Glutamatergic neuron (in vitro differentiated cells): ENCODE measurements around the gene CLK3. TPM values are rescaled to one million over a fixed set of nuclear protein-coding genes. Genes with fewer than 3 reads are reported as not detected.

Experiments used
- DNase-seq: peaks from one replicate; pipeline ENCODE4 v3.0.0; 2022
- H3K27ac Mint-ChIP-seq: one replicate; pipeline ENCODE4 v1.8.0; 2020; ENCODE audit warnings: mild to moderate bottlenecking, mixed read lengths, inconsistent platforms; ENCODE audit not compliant: unreplicated experiment
- H3K27me3 Mint-ChIP-seq: one replicate; pipeline ENCODE4 v1.8.0; 2020; ENCODE audit warnings: mild to moderate bottlenecking, moderate library complexity, mixed read lengths, inconsistent platforms; ENCODE audit not compliant: unreplicated experiment
- H3K36me3 Mint-ChIP-seq: one replicate; pipeline ENCODE4 v1.8.0; 2020; ENCODE audit warnings: mild to moderate bottlenecking, mixed read lengths, inconsistent platforms; ENCODE audit not compliant: unreplicated experiment
- H3K4me1 Mint-ChIP-seq: one replicate; pipeline ENCODE4 v1.8.0; 2020; ENCODE audit warnings: mild to moderate bottlenecking, low read depth, mixed read lengths, inconsistent platforms; ENCODE audit not compliant: unreplicated experiment
- H3K4me3 Mint-ChIP-seq: one replicate; pipeline ENCODE4 v1.8.0; 2020; ENCODE audit warnings: mild to moderate bottlenecking, mixed read lengths, inconsistent platforms; ENCODE audit not compliant: unreplicated experiment
- H3K9me3 Mint-ChIP-seq: one replicate; pipeline ENCODE4 v1.8.0; 2020; ENCODE audit warnings: mild to moderate bottlenecking, moderate library complexity, mixed read lengths, inconsistent platforms; ENCODE audit not compliant: unreplicated experiment
- total RNA-seq: library from RNA; stranded (reverse); fragmentation: NEBNext Ultra II Directional; extraction: Animal tissue kit (Norgen Biotek cat#: 25700); gene quantifications from one replicate; pipeline ENCODE4 v1.2.1, GENCODE V29; 2021; ENCODE audit not compliant: unreplicated experiment
- TF ChIP-seq, protein P1 (sequence below): fragments of 200-600 bp; sonication (generic); IDR thresholded peaks from one replicate; pipeline ENCODE4 v1.5.0; 2021; ENCODE audit not compliant: partially characterized antibody, unreplicated experiment

The CLK3 gene
- total RNA-seq, 1 donor from 2014 or later, result 99.7 TPM

GRCh38 chr15:74676801-74677200 is 61.2 kb downstream of the CLK3 start:
- no peaks in the 10 kb centered on the region for H3K4me1 Mint-ChIP-seq

More at GRCh38 chr15:74676801-74677200, 61.2 kb downstream of the CLK3 start:
- Mint-ChIP-seq H3K4me3 (no peak overlapping the region), H3K36me3 (no peaks in the 10 kb centered on the region), H3K9me3 (no peaks in the 10 kb centered on the region), H3K27ac (no peak overlapping the region), H3K27me3 (peaks cover 4% of the 10 kb centered on the region)
- no peak for DNase-seq
- TF ChIP-seq, protein P1, sequence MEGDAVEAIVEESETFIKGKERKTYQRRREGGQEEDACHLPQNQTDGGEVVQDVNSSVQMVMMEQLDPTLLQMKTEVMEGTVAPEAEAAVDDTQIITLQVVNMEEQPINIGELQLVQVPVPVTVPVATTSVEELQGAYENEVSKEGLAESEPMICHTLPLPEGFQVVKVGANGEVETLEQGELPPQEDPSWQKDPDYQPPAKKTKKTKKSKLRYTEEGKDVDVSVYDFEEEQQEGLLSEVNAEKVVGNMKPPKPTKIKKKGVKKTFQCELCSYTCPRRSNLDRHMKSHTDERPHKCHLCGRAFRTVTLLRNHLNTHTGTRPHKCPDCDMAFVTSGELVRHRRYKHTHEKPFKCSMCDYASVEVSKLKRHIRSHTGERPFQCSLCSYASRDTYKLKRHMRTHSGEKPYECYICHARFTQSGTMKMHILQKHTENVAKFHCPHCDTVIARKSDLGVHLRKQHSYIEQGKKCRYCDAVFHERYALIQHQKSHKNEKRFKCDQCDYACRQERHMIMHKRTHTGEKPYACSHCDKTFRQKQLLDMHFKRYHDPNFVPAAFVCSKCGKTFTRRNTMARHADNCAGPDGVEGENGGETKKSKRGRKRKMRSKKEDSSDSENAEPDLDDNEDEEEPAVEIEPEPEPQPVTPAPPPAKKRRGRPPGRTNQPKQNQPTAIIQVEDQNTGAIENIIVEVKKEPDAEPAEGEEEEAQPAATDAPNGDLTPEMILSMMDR, result no peak

Other genes starting within 250 kb of the CLK3 start
- not detected for gene CYP11A1, start 248.2 kb upstream of the CLK3 start, total RNA-seq
- 16.2 TPM for gene SEMA7A, start 181.9 kb upstream of the CLK3 start, total RNA-seq
- 62.6 TPM for gene UBL7, start 154.7 kb upstream of the CLK3 start, total RNA-seq
- gene ARID3B, start 74.6 kb upstream of the CLK3 start, total RNA-seq, result 154 TPM
- gene EDC3, start 80.2 kb downstream of the CLK3 start, total RNA-seq, result 66.0 TPM
- 0.27 TPM for gene CYP1A1, start 109.7 kb downstream of the CLK3 start, total RNA-seq
- gene CYP1A2, start 133.0 kb downstream of the CLK3 start, total RNA-seq, result not detected
- 72.6 TPM for gene CSK, start 166.2 kb downstream of the CLK3 start, total RNA-seq
- not detected for gene LMAN1L, start 197.0 kb downstream of the CLK3 start, total RNA-seq
- 0.32 TPM for gene CPLX3, start 210.8 kb downstream of the CLK3 start, total RNA-seq
- gene ULK3, start 227.3 kb downstream of the CLK3 start, total RNA-seq, result 46.5 TPM